Heart left ventricle (tissue), 13 donors: ENCODE measurements around the gene TAS2R30.

Source experiments
- CTCF ChIP-seq, 12 donors: fragments of 200-600 bp; sonication (generic) in 4 of 12; IDR thresholded peaks; one replicate each; pipeline versions ENCODE4 v1.5.0 to v1.8.0; 2018 to 2022; ENCODE audit warnings: antibody characterized with exemption in 12 of 12, mild to moderate bottlenecking in 5 of 12
- POLR2A ChIP-seq, 2 donors: fragments of 450-650 bp; IDR thresholded peaks; one replicate each; pipeline ENCODE4 v1.6.1; 2017; ENCODE audit warnings: antibody characterized with exemption in 2 of 2, mild to moderate bottlenecking in 2 of 2, moderate library complexity in 2 of 2
- donor health status: ischemic (EF 13 %, LVEDD 7.1; RV severe dilation, severe dysfunction).
- donor health status: DM: no; HTN: yes; CAD: no.
- donor health status: DM: no; HTN: no; CAD: no.
- donor health status: ischemic (EF 25% LVEDD 6.9; RV normal size, moderate dysfunction).
- donor health status: ischemic (EF 25% LVEDD 5.7; RV mildly dilated, moderate dysfunction).
- donor health status: ischemic (EF 35%, LVEDD 5.7; RV mildly dilated, moderate dysfunction).
- donor health status: nonischemic (EF 11% LVEDD 7.7; RV severe dilation, severe dysfunction).
- donor health status: DM: yes; HTN: yes; CAD: no.
- donor health status: PGD.
- donor health status: ischemic (EF 29% LVEDD 5.4; RV normal size, mild dysfunction).
- donor health status: nonischemic (EF 23%, LVEDD 6.1; RV moderate dilation, normal function).

GRCh38 chr12:11144297-11144696 is 9.9 kb upstream of the TAS2R30 start:
- TF ChIP-seq CTCF (IDR thresholded peaks at IDR 0.05) (no peak), POLR2A (IDR thresholded peaks at IDR 0.05) (no peak)
